Mesendoderm (in vitro differentiated cells): ENCODE results near the gene CCNE1.

Source experiments
- DNase-seq: peaks from one replicate; pipeline ENCODE4 v3.0.0; 2013
- H2AK5ac ChIP-seq: 2 replicates; pipeline ENCODE4 v1.6.1; 2013; ENCODE audit warnings: low read length, inconsistent platforms
- H2BK120ac ChIP-seq: 2 replicates; pipeline ENCODE4 v1.6.1; 2013; ENCODE audit warnings: low read depth, mild to moderate bottlenecking, low read length, moderate library complexity, mixed read lengths
- H2BK15ac ChIP-seq: replicated peaks from 2 replicates; pipeline ENCODE4 v1.6.1; 2013; ENCODE audit warnings: low read depth, mild to moderate bottlenecking, moderate library complexity
- H2BK5ac ChIP-seq: 2 replicates; pipeline ENCODE4 v1.6.1; 2013; ENCODE audit warnings: low read length, inconsistent platforms
- H3K18ac ChIP-seq: 2 replicates; pipeline ENCODE4 v1.6.1; 2013; ENCODE audit warnings: mild to moderate bottlenecking, low read length, mixed read lengths
- H3K23ac ChIP-seq: one replicate; pipeline ENCODE4 v1.6.1; 2013; ENCODE audit warnings: low read length
- H3K27ac ChIP-seq: 2 replicates; pipeline ENCODE4 v1.5.1; 2013; ENCODE audit warnings: low read depth, mild to moderate bottlenecking, inconsistent platforms, low read length, moderate library complexity
- H3K27me3 ChIP-seq: 2 replicates; pipeline ENCODE4 v1.6.1; 2013; ENCODE audit warnings: low read length, control low read depth, mild to moderate bottlenecking, inconsistent platforms; ENCODE audit not compliant: insufficient read depth, poor library complexity
- H3K36me3 ChIP-seq: 2 replicates; pipeline ENCODE4 v1.6.1; 2013; ENCODE audit warnings: low read length, inconsistent platforms; ENCODE audit not compliant: control insufficient read depth, insufficient read depth
- H3K4ac ChIP-seq: one replicate; pipeline ENCODE4 v1.6.1; 2013; ENCODE audit warnings: low read depth, mild to moderate bottlenecking, low read length, moderate library complexity
- H3K4me1 ChIP-seq: 2 replicates; pipeline ENCODE4 v1.6.1; 2013; ENCODE audit warnings: low read depth, low read length, inconsistent platforms; ENCODE audit not compliant: control insufficient read depth
- H3K4me2 ChIP-seq: 2 replicates; pipeline ENCODE4 v1.6.1; 2013; ENCODE audit warnings: low read length
- H3K4me3 ChIP-seq: 2 replicates; pipeline ENCODE4 v1.5.1; 2013; ENCODE audit warnings: mild to moderate bottlenecking, low read length
- H3K56ac ChIP-seq: one replicate; pipeline ENCODE4 v1.6.1; 2013; ENCODE audit warnings: low read length
- H3K79me1 ChIP-seq: 2 replicates; pipeline ENCODE4 v1.6.1; 2013; ENCODE audit warnings: low read length, inconsistent platforms
- H3K79me2 ChIP-seq: 2 replicates; pipeline ENCODE4 v1.6.1; 2013; ENCODE audit warnings: mild to moderate bottlenecking, low read length; ENCODE audit not compliant: control insufficient read depth, insufficient read depth
- H3K9ac ChIP-seq: 2 replicates; pipeline ENCODE4 v1.6.1; 2013; ENCODE audit warnings: low read length, inconsistent platforms
- H4K5ac ChIP-seq: one replicate; pipeline ENCODE4 v1.6.1; 2013; ENCODE audit warnings: low read length
- H4K8ac ChIP-seq: one replicate; pipeline ENCODE4 v1.6.1; 2013; ENCODE audit warnings: low read depth, mild to moderate bottlenecking, control low read depth, low read length, moderate library complexity
- WGBS: extraction: QIAGEN DNeasy Blood & Tissue Kit; methylation state at CpG from one replicate; pipeline ENCODE4 v1.1.7; 2013; ENCODE audit warnings: low lambda C conversion rate, missing lambda C conversion rate; ENCODE audit not compliant: insufficient coverage; ENCODE audit errors: extremely low coverage; 5-methylcytosine and 5-hydroxymethylcytosine counted together

Gene CCNE1

DNA sequence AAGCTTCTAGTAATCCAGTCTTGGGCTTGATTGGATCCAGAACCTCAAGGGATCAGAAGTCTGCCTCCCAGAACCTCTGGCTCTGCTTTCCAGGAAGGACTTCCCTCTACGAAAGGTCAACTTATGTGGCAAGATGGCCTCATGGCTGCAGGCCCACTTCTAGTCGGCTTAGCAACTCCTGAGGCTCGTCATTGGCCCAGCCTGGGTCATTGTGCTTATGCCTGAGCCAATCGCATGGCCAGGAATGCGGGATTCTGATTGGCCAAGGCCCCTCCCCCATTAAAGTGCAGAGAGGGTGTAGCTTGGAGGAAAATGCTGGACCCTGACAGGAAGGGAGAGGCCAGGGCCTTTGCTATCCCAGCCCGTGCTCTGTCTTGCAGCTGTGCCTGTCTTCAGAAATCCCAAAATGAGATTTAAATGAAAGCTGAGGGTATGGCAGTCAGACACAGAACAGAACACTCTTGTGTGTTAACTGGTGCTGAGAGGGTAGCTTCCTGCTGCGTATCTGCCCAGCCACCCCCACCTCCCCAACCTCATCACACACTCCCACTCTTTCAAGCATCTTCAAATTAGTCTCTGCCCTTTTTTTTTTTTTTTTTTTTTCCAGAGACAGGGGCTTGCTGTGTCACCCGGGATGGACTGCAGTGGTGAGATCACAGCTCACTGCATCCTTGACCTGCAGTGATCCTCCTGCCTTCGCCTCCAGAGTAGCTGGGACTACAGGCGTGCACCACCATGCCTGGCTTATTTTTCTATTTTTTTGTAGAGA lies 5.5 kb upstream of the CCNE1 start:
- WGBS = no CpG with 5 or more reads among the region's 10 CpGs
- Histone ChIP-seq H3K4ac (no peak overlapping the region), H2AK5ac (no peak overlapping the region), H2BK120ac (no peak overlapping the region), H4K5ac (no peak overlapping the region), H3K4me3 (no peak overlapping the region), H3K18ac (no peak overlapping the region), H4K8ac (no peak overlapping the region), H3K79me2 (no peaks in the 10 kb centered on the region), H3K36me3 (no peaks in the 10 kb centered on the region), H3K4me2 (no peak overlapping the region), H3K4me1 (peaks cover 2% of the 10 kb centered on the region), H2BK5ac (no peak overlapping the region), H2BK15ac (no peak overlapping the region), H3K27ac (no peak overlapping the region), H3K56ac (no peak overlapping the region), H3K27me3 (no peaks in the 10 kb centered on the region), H3K9ac (no peak overlapping the region), H3K23ac (no peak overlapping the region), H3K79me1 (no peaks in the 10 kb centered on the region)
- peak; percentile 63 for DNase-seq

DNA sequence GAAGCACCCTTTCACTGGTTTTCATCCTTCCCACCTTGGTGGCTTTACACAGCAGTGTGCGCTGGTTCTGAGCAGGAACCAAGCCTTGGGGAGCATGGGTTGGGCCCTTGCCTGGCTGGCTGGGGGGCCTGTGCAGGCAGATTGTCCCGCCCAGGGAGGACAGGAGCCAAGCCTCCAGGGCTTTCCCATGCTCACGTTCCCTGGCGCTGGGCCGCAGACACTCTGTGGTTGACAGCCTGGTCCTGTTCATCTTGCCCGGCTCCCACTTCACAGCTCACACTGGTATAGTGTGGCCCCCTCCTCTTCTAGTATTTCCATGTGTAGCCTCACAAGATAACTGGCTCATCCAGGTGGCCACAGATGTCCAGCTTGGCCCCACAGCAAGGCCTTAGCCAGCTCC lies 4.6 kb upstream of the CCNE1 start:
- no peak overlapping the region for H3K18ac ChIP-seq
- H3K36me3 ChIP-seq = no peaks in the 10 kb centered on the region
- no peak overlapping the region for H2BK15ac ChIP-seq
- no peak overlapping the region for H3K4me3 ChIP-seq
- no peak overlapping the region for H2AK5ac ChIP-seq
- no peak overlapping the region for H2BK120ac ChIP-seq
- no peak for DNase-seq
- H3K27ac ChIP-seq = no peak overlapping the region
- H3K4me1 ChIP-seq = peaks cover 2% of the 10 kb centered on the region
- H3K79me1 ChIP-seq = no peaks in the 10 kb centered on the region
- H3K9ac ChIP-seq = no peak overlapping the region
- no peak overlapping the region for H3K4me2 ChIP-seq
- no peak overlapping the region for H4K5ac ChIP-seq
- no peak overlapping the region for H3K4ac ChIP-seq
- H3K27me3 ChIP-seq = no peaks in the 10 kb centered on the region
- no CpG with 5 or more reads among the region's 6 CpGs for WGBS
- no peak overlapping the region for H3K56ac ChIP-seq
- no peaks in the 10 kb centered on the region for H3K79me2 ChIP-seq
- H2BK5ac ChIP-seq = no peak overlapping the region
- H3K23ac ChIP-seq = no peak overlapping the region
- no peak overlapping the region for H4K8ac ChIP-seq

DNA sequence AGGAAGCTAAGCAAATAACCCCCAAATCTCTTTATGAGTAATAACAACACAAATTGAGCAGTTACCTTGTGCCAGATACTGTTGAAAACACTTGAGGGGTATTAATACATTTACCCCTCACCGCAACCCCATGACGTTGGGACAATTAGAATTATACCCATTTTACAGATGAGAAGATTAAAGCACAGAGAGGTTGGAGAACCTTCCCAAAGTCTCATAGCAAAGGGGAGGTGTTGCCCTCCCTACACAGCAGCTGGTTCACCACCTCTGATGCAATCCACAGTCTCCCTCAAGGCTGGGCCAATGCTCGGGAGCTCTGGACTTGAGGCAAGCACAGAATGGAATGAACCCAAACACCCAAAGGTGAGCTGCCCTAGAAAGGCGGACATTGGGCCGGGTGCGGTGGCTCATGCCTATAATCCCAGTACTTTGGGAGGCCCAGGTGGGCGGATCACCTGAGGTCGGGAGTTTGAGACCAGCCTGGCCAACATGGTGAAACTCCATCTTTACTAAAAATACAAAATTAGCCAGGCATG lies 3.9 kb upstream of the CCNE1 start:
- Histone ChIP-seq H3K4me2 (no peak overlapping the region), H2BK120ac (no peak overlapping the region), H3K18ac (no peak overlapping the region), H3K4ac (no peak overlapping the region), H4K8ac (no peak overlapping the region), H3K27me3 (no peaks in the 10 kb centered on the region), H2AK5ac (no peak overlapping the region), H3K36me3 (no peaks in the 10 kb centered on the region), H3K79me2 (no peaks in the 10 kb centered on the region), H3K79me1 (no peaks in the 10 kb centered on the region), H2BK5ac (no peak overlapping the region), H4K5ac (no peak overlapping the region), H3K23ac (no peak overlapping the region), H3K56ac (no peak overlapping the region), H3K4me1 (peaks cover 2% of the 10 kb centered on the region), H3K4me3 (no peak overlapping the region), H3K27ac (no peak overlapping the region), H3K9ac (no peak overlapping the region), H2BK15ac (no peak overlapping the region)
- DNase-seq = no peak
- no CpG with 5 or more reads among the region's 8 CpGs for WGBS

DNA sequence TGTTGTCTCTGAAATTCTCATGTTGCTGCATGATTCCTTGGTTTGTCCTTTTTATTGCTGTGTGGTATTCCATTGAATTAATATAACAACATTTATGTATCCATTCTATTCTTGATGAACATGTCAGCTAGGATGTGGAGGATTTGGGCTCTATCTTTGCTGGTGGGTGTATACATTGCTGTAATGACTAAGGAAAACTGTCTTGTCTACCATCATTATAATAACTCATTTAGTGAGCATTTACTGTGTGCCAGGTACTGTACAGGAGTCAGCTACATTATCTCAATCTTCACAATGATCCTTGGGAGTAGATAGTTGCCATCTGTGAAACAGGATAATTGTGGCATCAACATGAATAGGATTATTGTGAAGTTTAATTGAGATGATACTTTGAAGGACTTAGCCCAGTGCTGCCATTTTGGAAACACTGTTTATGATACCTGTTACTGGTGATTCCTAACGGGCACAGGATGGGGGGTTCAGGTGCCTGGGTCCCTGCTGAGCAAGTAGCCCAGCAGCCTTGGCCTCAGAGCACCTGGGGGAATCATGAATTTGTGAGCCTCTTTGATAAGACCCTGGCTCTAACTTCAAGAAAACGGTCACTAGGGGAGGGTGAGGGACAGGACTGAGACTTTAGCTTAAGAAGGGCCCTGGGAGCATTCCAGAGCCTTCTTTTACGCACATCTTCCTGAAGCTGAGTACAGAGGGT lies 1.8 kb upstream of the CCNE1 start:
- no peak overlapping the region for H3K4me3 ChIP-seq
- H2BK5ac ChIP-seq = no peak overlapping the region

DNA sequence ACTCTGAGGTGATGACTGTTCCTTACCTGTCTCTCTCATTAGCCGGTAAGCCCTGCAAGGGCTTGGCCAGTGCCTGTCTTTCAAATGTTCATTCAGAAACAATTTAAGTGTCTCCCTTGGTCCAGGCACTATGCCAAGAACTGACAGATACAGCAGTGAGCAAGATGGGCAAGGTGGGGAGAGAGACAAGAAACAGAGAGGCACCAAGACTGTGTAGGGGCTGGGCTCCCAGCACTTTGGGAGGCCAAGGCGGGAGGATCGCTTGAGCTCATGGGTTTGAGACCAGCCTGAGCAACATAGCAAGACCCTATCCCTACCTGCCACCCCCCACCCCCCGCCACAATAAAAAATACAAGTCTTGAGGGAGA lies 1.3 kb upstream of the CCNE1 start:
- Histone ChIP-seq H3K23ac (no peak overlapping the region), H3K27ac (no peak overlapping the region), H3K4ac (no peak overlapping the region), H4K8ac (no peak overlapping the region), H3K9ac (no peak overlapping the region), H2BK15ac (no peak overlapping the region), H3K4me2 (no peak overlapping the region), H2AK5ac (no peak overlapping the region), H3K36me3 (no peaks in the 10 kb centered on the region), H3K4me3 (no peak overlapping the region), H3K56ac (peak overlapping the region; percentile 86), H4K5ac (no peak overlapping the region), H2BK5ac (no peak overlapping the region), H3K18ac (no peak overlapping the region), H3K27me3 (no peaks in the 10 kb centered on the region), H3K79me1 (no peaks in the 10 kb centered on the region), H3K4me1 (peaks cover 2% of the 10 kb centered on the region), H3K79me2 (no peaks in the 10 kb centered on the region), H2BK120ac (no peak overlapping the region)
- WGBS = no CpG with 5 or more reads among the region's 4 CpGs
- DNase-seq = no peak

More for the DNA sequence above, 1.8 kb upstream of the CCNE1 start:
- no peak overlapping the region for H2BK15ac ChIP-seq
- peaks cover 2% of the 10 kb centered on the region for H3K4me1 ChIP-seq
- no peak for DNase-seq
- no peak overlapping the region for H2AK5ac ChIP-seq
- no peaks in the 10 kb centered on the region for H3K79me1 ChIP-seq
- no peak overlapping the region for H3K56ac ChIP-seq
- H3K27me3 ChIP-seq = no peaks in the 10 kb centered on the region
- H3K9ac ChIP-seq = no peak overlapping the region
- no peak overlapping the region for H3K4me2 ChIP-seq
- no peak overlapping the region for H4K5ac ChIP-seq
- H4K8ac ChIP-seq = no peak overlapping the region
- no peaks in the 10 kb centered on the region for H3K36me3 ChIP-seq
- no peak overlapping the region for H3K23ac ChIP-seq
- no peak overlapping the region for H3K27ac ChIP-seq
- no peak overlapping the region for H3K4ac ChIP-seq
- no peak overlapping the region for H3K18ac ChIP-seq
- no peaks in the 10 kb centered on the region for H3K79me2 ChIP-seq
- no CpG with 5 or more reads among the region's 3 CpGs for WGBS
- H2BK120ac ChIP-seq = no peak overlapping the region
